ENCODE measurements around the gene IL2RA.

Gene IL2RA

DNA sequence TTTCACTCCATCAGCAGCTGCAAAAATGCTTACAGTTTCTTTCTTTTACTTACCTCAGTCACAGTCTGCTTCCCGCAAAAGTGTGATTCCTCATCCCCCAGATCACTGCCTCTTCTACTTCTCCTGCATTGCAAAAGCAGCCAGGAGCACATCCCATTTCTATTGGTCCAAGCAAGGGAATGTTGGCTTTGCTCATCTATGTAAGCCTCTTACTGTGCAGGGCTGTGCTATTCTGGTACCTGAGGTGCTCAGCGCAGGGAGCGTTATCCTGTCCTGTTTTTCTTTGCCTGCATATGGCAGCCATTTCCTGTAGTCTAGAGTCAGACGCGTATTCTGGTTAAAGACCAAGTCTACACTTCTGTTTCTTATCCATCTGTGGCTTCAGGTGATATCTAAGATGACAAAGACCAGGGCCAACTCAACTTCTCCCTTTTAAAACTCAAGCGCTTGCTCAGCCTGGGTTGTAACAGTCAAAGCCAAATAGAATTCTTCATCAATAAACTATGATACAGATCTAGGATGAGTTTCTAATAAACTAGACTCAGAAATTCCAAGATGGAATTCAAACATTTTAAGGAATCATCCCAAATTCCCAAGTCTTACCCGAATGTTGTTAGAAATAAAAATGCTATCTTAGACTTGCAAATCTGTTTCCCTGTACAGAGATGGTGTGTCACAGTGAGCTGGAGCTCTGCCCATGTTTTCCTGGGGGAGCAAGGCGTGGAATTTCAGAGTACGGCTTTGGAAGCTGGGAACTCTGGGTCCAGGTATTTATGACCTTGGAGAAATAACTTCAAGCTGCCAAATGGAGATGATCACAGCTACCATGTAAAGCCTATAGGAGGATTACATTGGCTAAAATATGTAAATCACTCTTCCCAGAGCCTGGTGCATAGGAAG is 20.6 kb upstream of the IL2RA start:
- TF ChIP-seq, protein P1, sequence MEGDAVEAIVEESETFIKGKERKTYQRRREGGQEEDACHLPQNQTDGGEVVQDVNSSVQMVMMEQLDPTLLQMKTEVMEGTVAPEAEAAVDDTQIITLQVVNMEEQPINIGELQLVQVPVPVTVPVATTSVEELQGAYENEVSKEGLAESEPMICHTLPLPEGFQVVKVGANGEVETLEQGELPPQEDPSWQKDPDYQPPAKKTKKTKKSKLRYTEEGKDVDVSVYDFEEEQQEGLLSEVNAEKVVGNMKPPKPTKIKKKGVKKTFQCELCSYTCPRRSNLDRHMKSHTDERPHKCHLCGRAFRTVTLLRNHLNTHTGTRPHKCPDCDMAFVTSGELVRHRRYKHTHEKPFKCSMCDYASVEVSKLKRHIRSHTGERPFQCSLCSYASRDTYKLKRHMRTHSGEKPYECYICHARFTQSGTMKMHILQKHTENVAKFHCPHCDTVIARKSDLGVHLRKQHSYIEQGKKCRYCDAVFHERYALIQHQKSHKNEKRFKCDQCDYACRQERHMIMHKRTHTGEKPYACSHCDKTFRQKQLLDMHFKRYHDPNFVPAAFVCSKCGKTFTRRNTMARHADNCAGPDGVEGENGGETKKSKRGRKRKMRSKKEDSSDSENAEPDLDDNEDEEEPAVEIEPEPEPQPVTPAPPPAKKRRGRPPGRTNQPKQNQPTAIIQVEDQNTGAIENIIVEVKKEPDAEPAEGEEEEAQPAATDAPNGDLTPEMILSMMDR (conservative IDR thresholded peaks at IDR 0.05; ENCODE audit: low read depth, low read length): no peak

DNA sequence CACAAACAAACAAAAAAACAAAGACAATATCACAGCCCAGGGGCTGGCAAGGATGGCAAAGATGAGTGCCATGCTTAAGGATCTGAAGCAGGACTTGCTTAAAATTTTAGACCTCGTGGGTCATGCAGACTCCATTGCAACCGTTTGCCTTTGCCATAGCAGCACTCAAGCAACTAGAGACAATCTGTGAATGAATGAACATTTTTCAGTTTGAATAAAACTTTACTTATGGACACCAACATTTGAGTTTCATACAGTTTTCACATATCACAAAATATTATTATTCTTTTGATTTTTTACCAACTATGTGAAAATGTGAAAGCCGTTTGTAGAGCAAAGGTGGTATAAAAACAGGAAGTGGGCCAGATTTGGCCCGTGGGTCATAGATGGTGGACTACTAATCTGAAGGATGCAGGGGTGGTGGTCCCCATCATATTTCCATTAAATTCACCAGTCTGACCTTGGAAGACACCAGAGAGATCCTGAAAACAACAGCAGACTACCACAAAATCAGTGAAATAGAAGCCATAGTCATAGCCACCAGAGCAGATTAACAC is 18.3 kb upstream of the IL2RA start:
- no peak for DNase-seq (ENCODE audit: low read depth)
- TF ChIP-seq, protein P1 (conservative IDR thresholded peaks at IDR 0.05; ENCODE audit: low read depth, low read length): no peak
- no peak overlapping the region for H3K4me3 ChIP-seq (ENCODE audit: low read depth, low read length)

More for the DNA sequence above, 20.6 kb upstream of the IL2RA start:
- H3K4me3 ChIP-seq (ENCODE audit: low read depth, low read length): no peak overlapping the region
- DNase-seq (ENCODE audit: low read depth): no peak

DNA sequence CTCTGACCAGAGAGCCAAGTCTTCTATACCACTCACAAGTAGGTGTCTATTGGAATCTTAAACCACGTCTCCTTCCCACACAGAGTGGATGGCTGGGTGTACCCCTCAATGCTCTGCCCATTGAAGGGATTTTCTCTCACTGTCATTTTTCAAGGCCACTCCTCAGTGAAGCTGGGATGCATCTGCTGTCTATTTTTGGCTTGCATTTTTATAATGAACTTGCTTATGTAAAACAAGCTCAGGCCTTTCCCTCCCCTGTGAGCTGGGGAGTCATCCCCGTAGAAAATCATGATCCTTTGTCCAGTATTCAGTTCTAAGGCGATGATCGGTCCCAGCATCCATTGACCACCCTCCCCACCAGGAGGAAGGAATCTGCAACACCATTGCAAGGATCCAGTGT is 16.9 kb upstream of the IL2RA start:
- no peak for DNase-seq (ENCODE audit: low read depth)
- TF ChIP-seq, protein P1 (conservative IDR thresholded peaks at IDR 0.05; ENCODE audit: low read depth, low read length): no peak
- no peak overlapping the region for H3K4me3 ChIP-seq (ENCODE audit: low read depth, low read length)

DNA sequence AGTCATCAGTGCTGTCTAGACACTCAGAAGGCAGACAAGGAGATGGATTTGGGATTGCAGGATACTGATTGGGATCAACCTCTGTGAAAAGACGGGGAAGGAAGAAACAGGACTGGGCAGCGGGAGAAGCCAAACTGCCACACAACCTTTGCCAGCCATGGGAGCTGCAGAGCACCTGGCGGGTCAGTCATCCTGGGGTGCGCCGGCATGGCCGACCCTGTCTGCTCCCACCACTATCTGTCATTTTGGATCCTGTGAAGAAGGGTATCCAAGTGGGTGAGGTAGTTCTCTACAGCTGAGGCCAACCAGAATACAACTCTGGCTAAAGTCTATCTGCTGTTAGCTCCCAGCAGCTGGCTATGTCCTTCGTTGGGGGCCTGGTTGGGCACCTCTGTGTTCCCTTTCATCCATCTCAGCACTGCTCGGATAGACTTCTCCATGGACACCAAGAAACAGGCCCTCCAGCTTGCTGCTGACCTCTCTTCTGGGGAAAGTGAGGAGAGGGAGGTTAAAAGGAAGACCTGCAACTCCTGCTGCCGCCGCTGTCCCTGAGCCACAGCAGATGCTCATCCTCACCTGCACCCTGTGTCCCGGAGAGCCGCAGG is 15.0 kb upstream of the IL2RA start:
- no peak for DNase-seq (ENCODE audit: low read depth)
- TF ChIP-seq, protein P1 (conservative IDR thresholded peaks at IDR 0.05; ENCODE audit: low read depth, low read length): no peak

DNA sequence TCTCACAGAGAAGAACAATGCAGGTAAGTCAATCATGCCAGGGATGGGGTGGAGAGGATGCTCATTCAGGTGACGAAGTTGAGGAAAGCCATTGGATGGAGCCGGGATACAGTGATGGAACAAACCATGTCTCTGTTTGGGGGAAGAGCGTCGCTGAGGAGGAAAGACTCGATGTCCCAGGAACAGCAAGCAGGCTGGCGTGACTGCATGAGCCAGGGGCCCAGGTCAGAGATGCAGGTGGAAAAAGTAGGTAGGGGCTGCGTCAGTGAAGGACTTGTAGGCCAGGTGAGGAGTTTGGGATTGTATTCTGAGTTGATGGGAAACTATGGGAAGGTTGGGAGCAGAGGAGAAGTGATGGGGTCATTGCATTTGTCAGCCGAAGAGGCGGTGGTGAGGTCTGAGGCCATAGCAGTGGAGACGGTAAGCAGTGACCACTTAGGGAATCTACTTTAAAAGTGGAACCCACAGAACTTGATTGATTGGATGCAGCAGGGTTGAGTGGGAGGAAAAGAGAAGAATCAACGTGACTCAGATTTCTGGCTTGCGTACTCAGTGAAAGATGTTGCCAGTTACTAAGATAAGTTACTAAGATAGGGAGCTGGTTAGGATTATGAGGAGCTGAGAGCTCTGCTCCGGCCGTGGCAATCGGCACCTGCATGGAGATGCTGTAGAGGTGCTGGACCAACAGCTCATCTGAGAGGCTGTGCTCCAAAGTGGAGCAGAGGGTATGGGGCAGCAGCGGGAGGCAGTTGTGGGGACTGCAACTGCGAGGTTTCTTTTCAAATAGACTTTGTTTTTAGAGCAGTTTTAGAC is 12.5 kb upstream of the IL2RA start:
- H3K4me3 ChIP-seq (ENCODE audit: low read depth, low read length): no peak overlapping the region
- TF ChIP-seq, protein P1 (conservative IDR thresholded peaks at IDR 0.05; ENCODE audit: low read depth, low read length): no peak
- peak; percentile 35 for DNase-seq (ENCODE audit: low read depth)

More for the DNA sequence above, 15.0 kb upstream of the IL2RA start:
- H3K4me3 ChIP-seq (ENCODE audit: low read depth, low read length): no peak overlapping the region

DNA sequence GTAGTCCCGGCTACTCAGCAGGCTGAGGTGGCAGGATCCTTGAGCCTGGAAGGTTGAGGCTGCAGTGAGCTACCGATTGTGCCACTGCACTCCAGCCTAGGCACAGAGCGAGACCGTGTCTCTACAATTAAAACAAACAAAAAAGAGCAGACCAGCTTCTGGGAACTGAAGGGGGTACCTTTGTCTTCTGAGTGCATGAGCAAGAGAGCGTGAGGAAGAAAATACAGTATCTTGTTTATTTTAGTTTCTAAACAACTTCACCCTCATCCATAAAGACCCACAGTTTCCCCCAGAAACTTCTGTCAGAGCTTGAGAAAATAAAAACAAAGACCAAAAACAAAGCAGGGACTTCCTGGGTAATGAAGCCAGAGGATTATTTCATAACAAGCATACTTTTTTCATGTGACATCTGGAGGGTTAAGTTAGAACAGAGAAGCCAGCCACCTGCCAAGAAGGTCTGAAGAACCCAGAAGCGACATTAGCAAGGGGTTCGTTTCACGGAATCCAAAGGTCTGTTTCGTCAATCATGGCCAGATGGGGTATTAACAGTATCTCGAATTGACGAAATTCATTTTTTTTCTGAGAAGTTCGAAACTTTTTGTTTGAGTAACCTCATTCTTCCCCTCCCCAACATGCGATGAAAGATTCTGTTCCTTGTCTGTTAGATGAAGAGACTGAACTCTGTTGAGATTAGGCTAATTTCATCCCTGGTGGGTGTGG is 10.2 kb upstream of the IL2RA start:
- TF ChIP-seq, protein P1 (conservative IDR thresholded peaks at IDR 0.05; ENCODE audit: low read depth, low read length): no peak
- no peak for DNase-seq (ENCODE audit: low read depth)
- H3K4me3 ChIP-seq (ENCODE audit: low read depth, low read length): no peak overlapping the region

All from choroid plexus epithelial cell (primary cell).